Peyer's patch (tissue), 4 donors: Measurements from ENCODE around the gene EXOSC10.

ENCODE experiments used
- POLR2A ChIP-seq, 2 donors: fragments of 450-650 bp; IDR thresholded peaks; one replicate each; pipeline ENCODE4 v1.5.1; 2017; ENCODE audit warnings: antibody characterized with exemption in 2 of 2, mild to moderate bottlenecking in 2 of 2, moderate library complexity in 2 of 2
- TF ChIP-seq, protein P1 (sequence below), 6 experiments: fragments of 450-650 bp in 4 of 6; fragments of 200-600 bp in 2 of 6; sonication (generic) in 1 of 6; IDR thresholded peaks; one replicate each; pipeline ENCODE4 v1.5.1; 2017 to 2019; ENCODE audit warnings: antibody characterized with exemption in 6 of 6, mild to moderate bottlenecking in 3 of 6, moderate library complexity in 1 of 6

DNA sequence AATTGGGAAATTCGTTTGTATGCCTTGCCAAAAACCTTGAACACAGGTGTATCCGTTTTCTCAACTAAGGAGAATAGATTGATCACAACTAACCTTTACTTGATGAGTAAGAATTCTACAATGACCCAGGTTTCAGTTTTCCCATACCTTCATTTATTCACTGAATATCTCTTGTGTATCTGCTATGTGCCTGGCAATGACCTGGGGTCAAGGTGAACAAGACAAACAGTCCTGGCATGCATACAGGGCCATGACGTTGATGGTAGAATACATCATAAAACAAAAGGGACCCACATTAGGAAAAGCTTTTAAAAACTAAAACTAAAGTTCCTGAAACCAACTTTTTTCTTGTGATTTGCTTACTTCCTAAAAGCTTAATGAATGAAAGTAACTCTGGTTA is 32.1 kb upstream of the EXOSC10 start:
- TF ChIP-seq, protein P1, sequence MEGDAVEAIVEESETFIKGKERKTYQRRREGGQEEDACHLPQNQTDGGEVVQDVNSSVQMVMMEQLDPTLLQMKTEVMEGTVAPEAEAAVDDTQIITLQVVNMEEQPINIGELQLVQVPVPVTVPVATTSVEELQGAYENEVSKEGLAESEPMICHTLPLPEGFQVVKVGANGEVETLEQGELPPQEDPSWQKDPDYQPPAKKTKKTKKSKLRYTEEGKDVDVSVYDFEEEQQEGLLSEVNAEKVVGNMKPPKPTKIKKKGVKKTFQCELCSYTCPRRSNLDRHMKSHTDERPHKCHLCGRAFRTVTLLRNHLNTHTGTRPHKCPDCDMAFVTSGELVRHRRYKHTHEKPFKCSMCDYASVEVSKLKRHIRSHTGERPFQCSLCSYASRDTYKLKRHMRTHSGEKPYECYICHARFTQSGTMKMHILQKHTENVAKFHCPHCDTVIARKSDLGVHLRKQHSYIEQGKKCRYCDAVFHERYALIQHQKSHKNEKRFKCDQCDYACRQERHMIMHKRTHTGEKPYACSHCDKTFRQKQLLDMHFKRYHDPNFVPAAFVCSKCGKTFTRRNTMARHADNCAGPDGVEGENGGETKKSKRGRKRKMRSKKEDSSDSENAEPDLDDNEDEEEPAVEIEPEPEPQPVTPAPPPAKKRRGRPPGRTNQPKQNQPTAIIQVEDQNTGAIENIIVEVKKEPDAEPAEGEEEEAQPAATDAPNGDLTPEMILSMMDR (IDR thresholded peaks at IDR 0.05): no peak
- TF ChIP-seq POLR2A (IDR thresholded peaks at IDR 0.05): no peak
